PC-9 (cell line): ENCODE measurements around the gene ULBP1. TPM values are rescaled to one million over a fixed set of nuclear protein-coding genes. Genes with fewer than 3 reads are reported as not detected.

ENCODE experiments used
- BruUV-seq: library from RNA; stranded (reverse); fragments of 400-500 nt; replicated peaks from 2 replicates; lab custom pipeline; 2021; lab: Mats Ljungman, UMichigan
- CTCF ChIA-PET: fragments of 300-600 bp; sonication (Branson Sonifier 250); formaldehyde crosslinking; loops from one replicate; lab custom pipeline; 2022; ENCODE audit warnings: antibody characterized with exemption; lab: Charles Lee
- POLR2A ChIA-PET: fragments of 300-600 bp; sonication (Branson Sonifier 250); formaldehyde crosslinking; loops from one replicate; lab custom pipeline; 2022; ENCODE audit warnings: antibody characterized with exemption; ENCODE audit not compliant: unreplicated experiment; lab: Charles Lee
- DNase-seq, 2 experiments: peaks; one replicate each; pipeline versions ENCODE4 v3.0.0 to v3.0.0-alpha.2; 2015 to 2022; ENCODE audit warnings: mixed read lengths in 1 of 2
- H2AFZ ChIP-seq: fragments of 200-600 bp; sonication (generic); 2 replicates; pipeline ENCODE4 v1.8.1; 2017; ENCODE audit warnings: antibody characterized with exemption
- H3F3A ChIP-seq: fragments of 200-600 bp; sonication (generic); 2 replicates; pipeline ENCODE4 v1.8.1; 2017; ENCODE audit warnings: antibody characterized with exemption, mild to moderate bottlenecking, low read depth; ENCODE audit not compliant: insufficient read depth
- H3K27ac ChIP-seq: fragments of 200-600 bp; sonication (generic); 2 replicates; pipeline ENCODE4 v1.6.1; 2016; ENCODE audit warnings: mixed run types
- H3K27me3 ChIP-seq: fragments of 200-600 bp; sonication (generic); 2 replicates; pipeline ENCODE4 v1.6.1; 2016; ENCODE audit warnings: low read depth, mixed run types; ENCODE audit not compliant: insufficient read depth
- H3K36me3 ChIP-seq: fragments of 200-600 bp; sonication (generic); 2 replicates; pipeline ENCODE4 v1.6.1; 2016; ENCODE audit warnings: low read depth, mixed run types
- H3K4me1 ChIP-seq: fragments of 200-600 bp; sonication (generic); replicated peaks from 2 replicates; pipeline ENCODE4 v1.6.1; 2016; ENCODE audit warnings: mixed run types; ENCODE audit not compliant: insufficient read depth
- H3K4me2 ChIP-seq: fragments of 200-600 bp; sonication (generic); 2 replicates; pipeline ENCODE4 v1.6.1; 2017; ENCODE audit warnings: mixed run types
- H3K4me3 ChIP-seq: fragments of 200-600 bp; sonication (generic); 2 replicates; pipeline ENCODE4 v1.6.1; 2016; ENCODE audit warnings: mixed run types
- H3K79me2 ChIP-seq: fragments of 200-600 bp; sonication (generic); 2 replicates; pipeline ENCODE4 v1.6.1; 2017; ENCODE audit warnings: low read depth, mixed run types
- H3K9me2 ChIP-seq: fragments of 200-600 bp; sonication (generic); 2 replicates; pipeline ENCODE4 v1.8.1; 2017; ENCODE audit warnings: mild to moderate bottlenecking; ENCODE audit not compliant: insufficient read depth
- H3K9me3 ChIP-seq: fragments of 200-600 bp; sonication (generic); 2 replicates; pipeline ENCODE4 v1.8.1; 2016; ENCODE audit warnings: low read depth; ENCODE audit not compliant: insufficient read depth
- H4K20me1 ChIP-seq: fragments of 200-600 bp; sonication (generic); 2 replicates; pipeline ENCODE4 v1.8.1; 2017; ENCODE audit not compliant: insufficient read depth
- CTCF ChIP-seq: fragments of 200-600 bp; sonication (generic); conservative IDR thresholded peaks from 2 replicates; pipeline ENCODE4 v1.6.1; 2017; ENCODE audit warnings: mixed run types, antibody characterized with exemption, mild to moderate bottlenecking, moderate library complexity
- EZH2 ChIP-seq: fragments of 200-600 bp; sonication (generic); IDR thresholded peaks from 2 replicates; pipeline ENCODE4 v1.8.0; 2017; ENCODE audit warnings: antibody characterized with exemption, low read depth
- intact Hi-C: fragments of 100-400 bp; cut with micrococcal nuclease; formaldehyde crosslinking; loops from one replicate; pipeline ENCODE4 v1.10.0; 2022; ENCODE audit not compliant: unreplicated experiment
- total RNA-seq: library from RNA; stranded (reverse); gene quantifications from 2 replicates; pipeline ENCODE4 v1.2.3, GENCODE V29; 2021

The ULBP1 gene
- total RNA-seq, 1 experiment from 2014 or later = 3.3 TPM

GRCh38 chr6:149933461-149933860 is 30.3 kb upstream of the ULBP1 start:
- no peaks in the 10 kb centered on the region for H3K79me2 ChIP-seq
- 0 out of 2 replicates have a peak overlapping the region, but pooled peaks have one; percentile 15 for H2AFZ ChIP-seq
- BruUV-seq = no TSS peak
- H3K27me3 ChIP-seq = no peaks in the 10 kb centered on the region
- TF ChIP-seq EZH2 (no peak), CTCF (no peak)
- peaks cover 20% of the 10 kb centered on the region for H3K4me1 ChIP-seq
- no peak for DNase-seq
- CTCF ChIA-PET = no interaction called here
- peak overlapping the region; percentile 40 for H3K4me2 ChIP-seq
- POLR2A ChIA-PET = no interaction called here
- H3K9me2 ChIP-seq = no peaks in the 10 kb centered on the region
- H3K4me3 ChIP-seq = no peak overlapping the region
- no peak overlapping the region for H3K27ac ChIP-seq
- intact Hi-C loops = loop anchor here (5.0 to 10.0 kb wide), 2 partner anchors 464 to 1401 kb away; no protein-coding TSS in a partner anchor
- H3F3A ChIP-seq = no peaks in the 10 kb centered on the region; the same call in 1 of the 2 replicates
- no peaks in the 10 kb centered on the region for H3K9me3 ChIP-seq
- H4K20me1 ChIP-seq = no peaks in the 10 kb centered on the region
- no peaks in the 10 kb centered on the region for H3K36me3 ChIP-seq

- peak; percentile 29 to 50 for DNase-seq
- Histone ChIP-seq H3K9me3 (no peaks in the 10 kb centered on the region), H3K27me3 (no peaks in the 10 kb centered on the region), H3K79me2 (no peaks in the 10 kb centered on the region), H3K9me2 (no peaks in the 10 kb centered on the region), H3K36me3 (no peaks in the 10 kb centered on the region), H4K20me1 (no peaks in the 10 kb centered on the region), H3K4me1 (peaks cover 24% of the 10 kb centered on the region), H3K27ac (no peak overlapping the region), H3K4me2 (no peak overlapping the region), H3K4me3 (no peak overlapping the region), H2AFZ (no peak overlapping the region), H3F3A (no peaks in the 10 kb centered on the region; the same call in 1 of the 2 replicates)
- no TSS peak for BruUV-seq
- CTCF ChIA-PET = no interaction called here
- intact Hi-C loops = loop anchor here (1.0 to 10.0 kb wide), 7 partner anchors 70 to 1400 kb away; no protein-coding TSS in a partner anchor
- POLR2A ChIA-PET = no interaction called here
- TF ChIP-seq CTCF = peak; percentile 92
- no peak for TF ChIP-seq EZH2
Measured at GRCh38 chr6:149934249-149935156, 29.2 kb upstream of the ULBP1 start.

GRCh38 chr6:149935246-149935645 is 28.5 kb upstream of the ULBP1 start:
- BruUV-seq = no TSS peak
- TF ChIP-seq EZH2 (no peak), CTCF (no peak)
- Histone ChIP-seq H3K4me1 (peaks cover 24% of the 10 kb centered on the region), H2AFZ (no peak overlapping the region), H3K36me3 (no peaks in the 10 kb centered on the region), H3K4me3 (no peak overlapping the region), H3K9me2 (no peaks in the 10 kb centered on the region), H3K27ac (no peak overlapping the region), H4K20me1 (no peaks in the 10 kb centered on the region), H3K4me2 (no peak overlapping the region), H3K27me3 (no peaks in the 10 kb centered on the region), H3K79me2 (no peaks in the 10 kb centered on the region), H3F3A (no peaks in the 10 kb centered on the region; the same call in 1 of the 2 replicates), H3K9me3 (no peaks in the 10 kb centered on the region)
- CTCF ChIA-PET = no interaction called here
- intact Hi-C loops = loop anchor here (2.0 to 10.0 kb wide), 4 partner anchors 70 to 1400 kb away; no protein-coding TSS in a partner anchor
- DNase-seq = no peak
- POLR2A ChIA-PET = no interaction called here
